Esophagus muscularis mucosa (tissue), 4 donors: Measurements from ENCODE around the gene GSG1L2.

Source experiments
- EP300 ChIP-seq: sonication (generic); formaldehyde crosslinking; IDR thresholded peaks from one replicate; pipeline ENCODE4 v1.6.1; 2017; ENCODE audit warnings: antibody characterized with exemption
- POLR2A ChIP-seq: fragments of 450-650 bp; IDR thresholded peaks from one replicate; pipeline ENCODE4 v1.6.1; 2017; ENCODE audit warnings: antibody characterized with exemption, moderate library complexity, mild to moderate bottlenecking, low read depth
- POLR2AphosphoS5 ChIP-seq, 2 donors: sonication (generic); formaldehyde crosslinking; IDR thresholded peaks; one replicate each; pipeline ENCODE4 v1.6.1; 2017; ENCODE audit warnings: antibody characterized with exemption in 2 of 2
- TF ChIP-seq, protein P1 (sequence below), 3 experiments: fragments of 200-600 bp in 2 of 3; fragments of 450-650 bp in 1 of 3; sonication (generic) in 2 of 3; IDR thresholded peaks; one replicate each; pipeline ENCODE4 v1.5.1; 2017 to 2019; ENCODE audit warnings: antibody characterized with exemption in 3 of 3, mild to moderate bottlenecking in 2 of 3, moderate library complexity in 1 of 3

GRCh38 chr17:9798724-9799123 lies 23.2 kb downstream of the GSG1L2 start:
- TF ChIP-seq, protein P1, sequence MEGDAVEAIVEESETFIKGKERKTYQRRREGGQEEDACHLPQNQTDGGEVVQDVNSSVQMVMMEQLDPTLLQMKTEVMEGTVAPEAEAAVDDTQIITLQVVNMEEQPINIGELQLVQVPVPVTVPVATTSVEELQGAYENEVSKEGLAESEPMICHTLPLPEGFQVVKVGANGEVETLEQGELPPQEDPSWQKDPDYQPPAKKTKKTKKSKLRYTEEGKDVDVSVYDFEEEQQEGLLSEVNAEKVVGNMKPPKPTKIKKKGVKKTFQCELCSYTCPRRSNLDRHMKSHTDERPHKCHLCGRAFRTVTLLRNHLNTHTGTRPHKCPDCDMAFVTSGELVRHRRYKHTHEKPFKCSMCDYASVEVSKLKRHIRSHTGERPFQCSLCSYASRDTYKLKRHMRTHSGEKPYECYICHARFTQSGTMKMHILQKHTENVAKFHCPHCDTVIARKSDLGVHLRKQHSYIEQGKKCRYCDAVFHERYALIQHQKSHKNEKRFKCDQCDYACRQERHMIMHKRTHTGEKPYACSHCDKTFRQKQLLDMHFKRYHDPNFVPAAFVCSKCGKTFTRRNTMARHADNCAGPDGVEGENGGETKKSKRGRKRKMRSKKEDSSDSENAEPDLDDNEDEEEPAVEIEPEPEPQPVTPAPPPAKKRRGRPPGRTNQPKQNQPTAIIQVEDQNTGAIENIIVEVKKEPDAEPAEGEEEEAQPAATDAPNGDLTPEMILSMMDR (IDR thresholded peaks at IDR 0.05) = no peak
- TF ChIP-seq EP300 (no peak), POLR2A (no peak), POLR2AphosphoS5 (IDR thresholded peaks at IDR 0.05) (no peak)
